Activated T-helper 1 cell treated with anti-CD3 and anti-CD28 coated beads, Interleukin-2, amount 50 U/mL, for 16 hours (primary cell): Measurements from ENCODE around the gene OAF.

Source experiments
- DNase-seq, 2 donors: peaks; one replicate each; pipeline ENCODE4 v3.0.0-alpha.2; 2020; ENCODE audit warnings: low read depth in 1 of 2, low spot score in 1 of 2

Gene OAF

DNA sequence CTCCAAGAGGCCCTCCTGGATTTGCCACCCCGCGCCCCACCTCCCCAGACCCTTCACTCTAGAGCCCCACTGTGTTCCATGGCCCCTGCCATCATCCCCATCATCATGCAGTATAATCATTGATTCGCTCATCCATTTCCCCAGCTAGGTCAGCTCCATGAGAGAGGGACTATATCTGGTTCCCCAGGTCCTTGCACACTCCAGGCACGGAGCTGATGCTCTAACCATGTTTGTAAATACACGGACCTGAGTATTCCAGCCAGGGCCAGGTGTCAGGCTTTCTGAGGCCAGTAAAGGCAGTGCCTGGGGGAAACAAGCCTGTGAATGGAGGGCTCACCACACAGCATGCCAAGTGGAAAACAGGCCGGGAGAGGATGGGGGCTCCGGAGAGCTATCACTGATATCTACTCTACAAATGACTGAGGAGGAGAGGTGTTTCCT is 27.1 kb upstream of the OAF start:
- no peak for DNase-seq

DNA sequence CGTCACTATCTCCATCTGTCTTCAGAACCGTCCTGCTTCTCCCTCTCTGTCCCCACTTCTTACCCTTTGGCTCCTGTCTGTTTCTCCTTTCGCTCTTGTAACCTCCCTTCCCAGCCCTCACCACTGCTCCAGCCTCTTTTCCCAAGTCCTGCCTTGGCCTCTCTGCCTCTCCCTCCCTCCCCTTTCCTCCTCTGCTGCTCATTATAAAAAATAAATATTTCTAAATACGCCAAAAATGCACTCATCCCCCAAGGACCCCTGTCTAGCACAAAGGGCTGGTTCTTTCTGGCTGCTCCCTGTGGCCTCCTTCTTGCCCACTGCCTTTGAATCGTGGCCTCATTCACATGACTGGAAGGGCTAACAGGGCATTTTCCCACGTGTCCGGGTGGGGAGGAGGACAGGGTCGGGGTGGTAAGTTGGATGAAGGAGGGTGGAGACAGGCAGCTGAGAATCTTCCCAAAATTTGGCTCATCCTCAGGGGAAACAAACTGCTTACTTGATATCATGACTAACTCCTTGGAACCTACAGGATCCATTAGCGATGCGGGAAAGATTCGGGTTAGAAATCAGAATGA is 26.4 kb upstream of the OAF start:
- DNase-seq: no peak

DNA sequence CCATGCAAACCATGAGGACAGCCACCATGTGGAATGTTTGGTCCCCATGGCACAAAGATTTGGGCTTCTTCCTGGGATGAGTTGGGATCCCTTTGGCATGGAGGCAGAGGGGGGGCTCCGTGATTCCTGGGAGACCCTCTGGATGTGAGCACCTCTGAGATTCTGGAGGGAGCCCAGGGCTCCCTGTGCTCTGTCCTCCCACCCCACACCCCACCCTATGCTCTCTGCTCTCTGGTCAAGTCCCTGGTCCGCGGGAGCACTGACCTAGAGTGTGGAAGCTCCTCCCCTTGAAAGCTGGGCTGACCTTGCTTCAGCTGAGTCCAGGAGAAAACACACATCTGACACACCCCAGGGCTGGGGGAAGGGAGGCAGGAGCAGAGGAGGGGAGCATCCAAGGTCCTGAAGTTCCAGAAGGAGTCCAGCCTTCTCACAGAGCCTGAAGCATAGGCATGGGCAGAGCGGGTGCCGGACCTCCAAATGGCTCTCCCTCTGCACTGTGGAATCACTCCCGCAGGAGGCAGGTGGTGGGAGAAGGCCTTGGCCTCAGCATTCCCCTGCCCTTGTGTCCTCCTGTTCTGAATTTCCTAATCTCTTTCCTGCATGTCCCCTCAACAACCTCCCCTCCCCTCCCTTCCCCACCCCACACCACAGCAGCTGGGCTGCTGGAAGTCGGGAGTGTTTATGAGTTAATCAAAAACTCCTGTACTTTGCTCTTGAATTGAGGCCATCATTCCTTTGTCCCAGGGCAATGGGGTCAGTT is 25.7 kb upstream of the OAF start:
- DNase-seq: no peak

DNA sequence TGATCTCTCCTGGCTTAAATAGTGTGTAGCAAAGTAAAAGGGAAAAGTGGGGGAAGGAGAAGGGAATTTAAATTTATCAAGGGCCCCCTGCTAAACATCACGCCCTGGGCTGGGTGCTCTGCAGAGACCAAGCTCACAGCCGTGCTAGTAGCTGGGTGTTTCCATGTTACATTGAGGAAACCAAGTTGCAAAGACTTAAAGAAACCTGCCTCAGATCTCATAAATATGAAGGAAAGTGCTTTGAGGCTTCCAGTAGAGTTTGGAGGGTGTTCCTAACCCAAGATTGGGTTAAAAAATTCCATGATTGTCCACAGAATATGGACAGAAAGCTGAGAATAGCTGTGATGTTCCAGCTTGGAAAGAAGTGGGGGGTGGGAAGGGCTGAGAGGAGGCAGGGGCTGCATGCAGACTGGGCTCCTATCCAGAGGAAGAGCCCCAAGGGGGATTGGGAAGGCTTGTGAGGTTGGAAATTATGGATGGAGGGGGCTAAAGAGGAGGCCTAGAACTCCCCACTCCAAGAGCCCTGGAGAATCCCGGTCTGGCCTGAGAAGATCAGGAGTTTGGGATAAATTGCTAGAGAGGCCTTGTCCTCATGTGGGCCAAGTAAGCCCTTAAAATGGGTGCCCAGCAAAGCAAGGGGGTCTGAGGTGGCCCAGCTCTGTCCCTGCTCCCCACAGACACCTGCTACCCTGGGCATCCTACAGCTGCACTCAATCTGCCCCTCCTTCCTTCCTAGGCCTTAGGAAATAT is 25.0 kb upstream of the OAF start:
- no peak for DNase-seq

DNA sequence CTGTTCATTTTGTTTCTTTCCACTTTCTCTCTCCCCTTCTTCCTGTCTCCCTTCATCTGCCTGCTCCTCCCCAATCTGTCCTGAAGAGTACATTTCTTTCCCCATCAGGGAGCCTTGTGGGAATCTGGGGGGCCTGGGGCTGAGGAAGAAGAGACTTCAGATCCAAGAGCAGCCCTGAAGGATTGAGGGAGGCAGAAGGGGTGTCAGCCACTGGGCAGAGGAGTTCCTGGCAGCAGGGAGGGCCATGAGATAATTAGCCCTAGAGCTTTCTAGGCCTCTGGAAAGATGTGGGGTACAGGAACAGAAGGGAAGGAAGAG is 24.4 kb upstream of the OAF start:
- DNase-seq: no peak

DNA sequence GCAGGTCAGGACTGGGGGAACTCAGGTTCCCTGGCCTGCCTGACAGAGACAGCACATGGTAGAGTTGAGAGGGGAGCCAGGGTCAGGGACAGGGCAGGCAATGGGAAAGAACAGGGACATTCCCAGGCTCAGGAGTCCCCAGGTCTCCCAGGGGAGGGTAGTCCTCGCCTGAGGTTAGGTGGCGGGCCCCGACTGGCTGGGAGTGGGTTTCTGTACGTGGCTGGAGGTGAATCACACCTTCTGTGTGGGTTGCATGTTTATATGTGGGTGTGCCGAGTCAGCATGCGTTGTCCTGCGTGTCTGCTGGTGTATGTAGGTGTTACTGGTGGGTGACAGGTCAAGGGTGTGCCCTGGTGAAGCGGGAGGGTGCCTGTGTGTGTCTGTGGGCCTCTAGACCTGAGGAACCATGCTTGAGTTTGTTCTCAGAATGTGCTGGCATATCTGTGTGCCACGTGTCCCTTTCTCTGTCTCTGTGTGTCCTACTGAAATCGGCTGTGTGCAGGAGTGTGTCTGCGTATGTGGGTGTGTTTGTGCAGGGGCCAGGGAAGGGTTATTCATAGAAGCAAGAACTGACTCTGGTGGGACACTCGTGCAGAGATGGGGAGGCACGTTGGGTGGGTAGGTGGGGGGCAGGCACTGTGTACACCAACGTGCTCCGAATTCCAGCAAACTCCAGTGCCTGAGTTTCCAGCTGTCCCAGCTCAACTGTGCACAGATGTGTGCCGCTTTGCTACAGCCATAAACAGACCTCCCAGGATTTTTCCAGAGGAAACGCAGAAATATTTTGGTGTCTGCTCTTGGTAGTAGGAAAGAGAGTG is 23.8 kb upstream of the OAF start:
- no peak for DNase-seq

DNA sequence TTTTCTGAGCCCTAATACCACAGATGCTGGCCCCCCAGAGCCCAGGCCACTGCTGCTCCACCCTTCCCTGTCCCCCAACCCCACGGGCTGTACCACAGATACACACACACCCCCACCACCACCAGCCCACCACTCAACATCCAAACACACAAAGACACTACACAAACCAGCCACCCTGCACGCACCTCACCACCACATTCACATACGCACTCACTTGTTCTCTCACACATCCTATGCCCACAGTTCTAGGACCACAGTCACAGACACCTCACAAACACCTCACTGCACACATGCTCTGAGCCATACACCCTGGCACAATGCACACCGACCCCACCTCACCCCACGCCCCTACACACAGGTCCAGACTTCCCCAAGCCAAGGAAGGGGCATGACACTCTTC is 22.5 kb upstream of the OAF start:
- no peak for DNase-seq

DNA sequence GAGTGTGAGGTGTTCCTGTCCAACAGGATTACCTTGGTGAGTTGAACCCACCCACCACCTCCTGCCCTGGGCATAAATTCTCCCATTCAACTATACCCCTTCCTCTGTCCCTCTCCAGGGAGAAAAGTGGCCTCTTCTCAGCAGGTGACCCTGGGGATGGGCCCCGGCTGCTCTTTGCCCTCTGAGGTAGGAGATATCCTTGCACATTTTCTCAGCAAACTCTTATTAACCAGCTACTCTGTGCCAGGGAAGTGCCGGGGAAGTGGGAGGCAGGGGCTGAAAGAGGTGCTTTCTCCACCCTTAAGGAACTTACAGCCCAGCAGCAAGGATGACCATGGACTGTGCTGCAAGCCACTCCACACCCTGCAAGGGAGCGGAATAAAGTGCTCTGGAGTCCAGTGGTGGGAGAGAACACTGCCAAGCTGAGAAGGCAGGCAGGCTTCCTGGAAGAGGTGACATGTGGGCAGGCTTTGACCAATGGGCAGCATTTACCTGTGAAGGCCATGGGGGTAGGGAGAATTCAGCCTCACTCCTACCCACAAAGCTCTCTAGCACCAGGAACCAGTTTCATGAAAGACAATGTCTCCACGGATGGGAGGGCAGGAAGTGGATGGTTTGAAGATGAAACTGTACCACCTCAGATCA is 21.9 kb upstream of the OAF start:
- no peak for DNase-seq

DNA sequence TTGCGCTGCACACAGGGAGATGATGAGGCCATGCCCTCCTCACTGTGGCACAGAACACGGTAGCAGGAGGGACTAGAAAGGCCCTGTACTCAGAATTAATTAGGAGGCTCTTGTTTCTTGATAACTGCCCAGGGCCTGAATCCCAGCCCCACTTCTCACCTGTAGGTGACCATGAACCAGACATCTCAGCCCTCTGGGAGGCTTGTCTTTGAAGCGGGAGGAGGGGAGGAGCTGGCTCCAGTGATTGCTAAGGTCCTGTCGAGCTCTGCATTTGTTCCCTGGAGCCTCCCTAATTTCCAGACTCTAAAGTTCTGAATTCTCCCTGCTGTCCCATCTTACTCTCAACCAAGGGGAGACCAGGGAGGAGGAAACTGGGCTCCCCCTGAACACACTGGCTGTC is 19.8 kb upstream of the OAF start:
- no peak for DNase-seq

DNA sequence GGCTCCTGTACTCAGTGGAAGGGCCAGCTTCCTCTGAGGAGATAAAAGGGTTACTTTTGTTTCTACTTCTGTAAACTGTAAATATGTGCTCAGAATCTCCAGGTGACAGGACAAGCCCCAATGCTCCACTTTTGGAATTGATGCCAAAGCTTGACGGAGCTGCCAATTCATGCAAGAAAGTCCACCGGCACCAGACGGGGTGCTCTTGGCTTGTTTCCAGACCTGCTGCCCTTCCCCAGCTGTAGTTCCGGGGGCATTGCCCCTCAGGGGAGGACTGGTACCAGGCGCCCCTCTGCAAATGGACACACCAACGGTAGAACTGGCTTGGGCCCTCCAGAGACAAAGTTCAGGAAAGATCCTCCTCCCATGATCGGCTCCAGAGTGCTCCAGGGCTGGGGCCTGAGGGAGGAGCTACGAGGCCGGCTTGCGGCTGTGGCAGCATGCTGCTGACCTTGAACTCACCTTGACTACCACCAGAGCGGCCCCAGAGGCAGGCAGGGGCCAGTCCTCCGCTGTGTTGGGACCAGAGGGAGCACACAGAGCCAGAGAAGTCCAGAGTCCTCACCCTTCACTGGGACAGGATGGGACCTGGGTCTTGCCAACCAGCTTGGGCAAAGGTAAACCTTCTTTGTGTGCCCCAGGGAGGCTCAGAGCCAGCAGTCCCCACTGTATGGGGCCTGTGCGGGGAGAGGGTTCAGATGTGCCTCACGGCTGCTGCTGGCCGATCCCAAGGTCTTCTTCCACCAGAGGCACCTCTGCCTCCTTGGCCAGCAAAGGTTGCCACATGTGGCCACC is 17.8 kb upstream of the OAF start:
- no peak for DNase-seq

DNA sequence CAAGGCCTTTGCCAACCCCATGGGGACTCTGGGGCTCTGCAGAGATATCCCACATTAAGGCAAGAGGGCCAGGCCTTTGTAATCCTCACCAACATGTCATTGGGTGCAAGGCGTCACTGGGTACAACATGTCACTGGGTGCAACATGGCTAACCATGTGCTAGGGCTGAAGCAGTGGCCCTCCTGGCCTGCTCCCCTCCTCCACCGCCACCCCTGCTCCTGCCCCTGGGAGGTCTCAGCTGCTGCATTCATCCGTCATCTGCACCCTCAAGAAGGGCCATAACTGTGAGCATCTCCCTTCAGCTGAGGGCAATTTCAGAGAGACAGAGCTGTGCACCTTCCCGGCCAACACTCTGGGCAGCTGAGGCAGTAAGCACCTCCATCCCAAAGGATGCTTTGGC is 16.7 kb upstream of the OAF start:
- no peak for DNase-seq

DNA sequence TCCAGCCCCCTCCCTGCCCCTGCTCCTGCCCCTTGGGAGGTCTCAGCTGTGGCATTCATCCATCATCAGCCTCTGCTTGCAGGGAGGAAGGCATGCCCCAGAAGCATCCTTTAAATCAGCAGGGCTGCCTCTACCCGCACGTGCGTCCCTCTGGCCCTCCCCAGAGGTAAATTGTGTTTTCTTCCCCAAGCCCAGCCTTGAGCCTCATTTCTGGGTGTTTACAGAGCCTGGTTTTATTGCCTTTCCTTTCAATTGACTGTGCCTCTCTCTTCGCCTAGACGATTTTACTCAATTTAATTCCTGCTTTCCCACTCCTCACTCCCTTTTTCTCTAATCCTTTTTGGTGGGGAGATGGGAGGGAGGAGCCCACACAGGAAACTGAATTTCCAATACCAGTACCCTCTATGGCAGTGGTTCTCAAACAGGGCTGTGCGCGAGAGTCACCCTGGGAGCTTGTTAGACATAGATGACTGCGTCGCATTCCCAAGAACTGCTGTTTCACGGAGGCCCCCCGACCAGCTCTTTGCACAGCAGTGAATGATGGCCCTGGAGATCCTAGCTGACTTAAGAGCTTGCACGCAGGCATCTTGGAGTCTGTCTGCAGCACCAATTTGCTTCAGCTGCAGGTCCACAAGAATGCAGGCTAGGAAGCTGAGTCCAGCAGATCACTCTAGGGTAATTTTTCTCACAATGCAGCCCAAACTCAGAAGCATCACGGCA is 15.1 kb upstream of the OAF start:
- no peak for DNase-seq

DNA sequence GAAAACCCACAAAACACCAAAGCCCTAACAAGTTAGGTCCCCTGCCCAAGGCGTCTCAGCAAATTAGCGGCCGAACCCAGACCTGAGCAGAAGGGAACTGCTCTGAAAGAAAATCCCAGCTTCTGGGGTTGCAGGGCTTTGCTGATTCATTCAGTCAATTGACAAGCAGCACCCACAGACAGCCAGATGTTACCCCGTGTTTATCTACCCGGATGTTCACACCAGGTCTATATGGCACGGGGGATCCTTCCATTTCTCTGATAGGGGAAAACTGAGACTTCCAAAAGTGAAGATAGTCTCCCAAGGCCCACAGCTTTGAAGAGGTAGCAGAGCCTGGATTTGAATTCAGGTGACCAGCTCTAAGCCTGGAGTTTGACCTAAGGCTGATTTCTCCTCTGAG is 14.0 kb upstream of the OAF start:
- no peak for DNase-seq

DNA sequence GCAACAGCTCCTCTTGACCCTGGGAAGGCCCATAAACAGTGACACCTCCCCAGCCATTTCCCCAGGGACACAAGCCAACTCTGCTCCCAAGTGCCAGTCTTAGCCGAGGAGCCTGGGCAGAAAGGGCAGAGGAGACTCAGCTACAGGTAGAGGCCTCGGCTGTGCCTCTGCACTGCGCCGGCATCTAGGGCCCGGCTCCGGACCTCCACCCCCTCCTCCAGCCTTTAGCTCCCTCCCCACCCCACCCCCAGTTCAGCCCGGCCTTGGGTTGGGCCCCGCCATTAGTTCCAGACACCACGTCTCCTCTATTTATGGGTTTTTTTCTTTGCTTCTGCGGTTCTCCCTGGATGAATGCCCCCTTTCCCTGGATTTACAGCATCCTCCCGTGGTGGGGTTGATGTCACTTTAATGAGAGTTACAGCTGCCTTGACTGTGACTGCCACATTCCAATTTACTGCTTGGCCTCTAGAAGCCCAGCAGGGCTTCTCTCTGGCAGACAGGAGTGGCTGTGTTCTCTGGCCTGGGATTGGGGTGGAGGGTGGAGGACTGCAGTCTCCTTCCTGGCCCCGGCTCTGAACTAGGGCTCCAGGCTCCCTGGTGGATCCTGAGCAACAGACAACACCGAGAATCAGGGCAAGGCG is 13.5 kb upstream of the OAF start:
- no peak for DNase-seq

DNA sequence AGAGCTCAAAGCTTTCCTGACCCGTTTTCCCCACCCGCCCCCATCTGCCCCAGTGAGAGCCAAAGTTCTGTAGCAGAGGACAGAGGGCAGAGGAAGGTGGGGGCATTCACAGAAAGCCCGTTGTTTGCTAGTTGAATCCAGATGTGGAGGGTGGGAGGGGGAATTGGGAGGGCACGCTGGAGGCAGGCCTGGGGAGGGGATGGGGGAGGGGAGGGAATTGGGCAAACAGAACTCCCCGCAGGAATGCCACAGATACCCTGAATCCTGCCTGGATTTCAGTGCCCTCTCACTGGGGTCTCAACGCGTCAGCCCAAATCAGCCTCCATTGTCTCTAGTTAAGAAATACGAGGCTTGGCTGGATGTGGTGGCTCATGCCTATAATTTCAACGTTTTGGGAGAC is 12.9 kb upstream of the OAF start:
- DNase-seq: no peak

DNA sequence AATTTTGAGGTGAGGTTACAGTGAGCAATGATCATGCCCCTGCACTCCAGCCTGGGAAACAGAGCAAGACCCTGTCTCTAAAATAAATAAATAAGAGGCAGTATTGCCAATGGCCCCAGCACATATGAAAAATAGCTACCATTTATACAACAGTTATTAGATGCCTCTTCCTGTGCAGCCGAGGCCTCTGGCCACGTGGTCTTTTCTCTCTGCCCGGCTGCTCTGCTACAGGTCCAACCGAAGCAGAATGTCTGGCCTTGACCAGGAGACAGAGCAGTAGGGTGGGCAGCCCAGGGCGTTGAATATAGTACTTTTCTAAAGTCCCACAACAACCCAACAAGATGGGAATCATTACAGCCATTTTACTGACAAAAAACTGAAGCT is 12.4 kb upstream of the OAF start:
- no peak for DNase-seq

DNA sequence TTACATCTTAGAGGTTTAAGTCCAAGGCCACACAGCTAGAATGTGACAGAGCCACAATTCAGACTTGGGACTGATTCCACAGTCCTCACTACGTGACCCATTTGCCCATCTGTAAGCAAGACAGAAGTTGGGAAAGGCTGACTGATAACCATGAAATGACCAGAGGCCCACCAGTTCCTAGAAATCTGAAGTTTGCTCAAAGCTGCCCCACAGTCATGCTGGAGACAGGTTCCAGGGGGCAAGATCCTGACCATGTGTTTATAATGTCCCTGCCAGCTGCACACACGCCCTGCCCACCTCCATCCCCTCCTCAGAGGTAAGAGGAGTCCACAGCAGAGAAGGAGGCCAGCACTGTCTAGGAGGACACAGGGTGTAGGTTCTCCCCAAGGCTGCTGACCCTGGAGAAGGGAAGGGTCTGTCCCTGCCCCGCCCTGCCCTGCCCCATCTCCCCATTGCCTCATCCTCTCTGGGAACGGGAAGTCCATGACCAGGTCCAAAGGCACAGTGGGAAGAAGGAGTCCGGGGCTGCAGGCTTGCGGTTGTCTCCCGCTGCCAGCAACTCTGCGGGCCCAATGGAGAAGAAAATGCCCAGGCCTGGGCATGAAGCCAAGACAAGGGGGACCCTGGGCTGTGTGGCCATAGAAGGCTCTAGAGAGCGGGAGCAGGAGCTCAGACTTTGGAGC is 11.9 kb upstream of the OAF start:
- no peak for DNase-seq

DNA sequence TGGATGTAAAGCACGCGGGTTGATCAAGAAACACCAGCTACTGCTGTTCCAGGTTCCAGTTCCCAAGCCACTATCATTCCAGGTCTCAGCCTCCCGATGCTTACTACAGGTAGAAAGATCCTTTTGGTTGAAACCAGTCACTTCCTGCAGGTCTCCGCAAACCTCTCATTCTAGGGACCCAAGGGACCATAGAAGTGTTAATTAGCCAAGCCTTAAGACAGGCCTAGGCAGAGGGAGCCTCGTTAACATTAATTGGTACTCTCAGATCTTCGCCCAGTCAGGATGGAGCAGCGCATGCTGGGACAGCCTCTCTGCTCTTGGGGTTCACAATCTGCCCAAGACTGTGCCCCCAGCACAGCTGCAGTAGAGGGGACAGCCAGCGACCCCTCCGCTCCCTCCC is 11.2 kb upstream of the OAF start:
- no peak for DNase-seq

DNA sequence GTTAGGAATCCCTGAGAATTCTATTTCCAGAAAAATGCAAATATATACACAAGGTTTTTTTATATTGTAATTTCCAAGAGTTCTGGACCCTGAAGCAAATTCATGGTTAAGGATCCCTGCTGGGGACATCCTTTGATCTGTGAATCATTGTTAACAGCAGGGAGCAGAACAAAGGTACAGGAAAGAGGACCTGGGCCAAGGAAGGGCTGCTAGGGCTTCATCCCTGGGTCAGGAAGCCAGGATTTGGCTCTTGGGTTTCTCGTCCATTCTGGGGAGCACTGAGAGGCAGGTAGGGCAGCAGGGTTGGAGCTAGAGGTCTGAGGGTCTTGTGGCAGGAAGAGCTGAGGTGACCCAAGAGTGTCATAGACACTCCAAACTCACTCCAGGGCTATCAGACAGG is 10.2 kb upstream of the OAF start:
- DNase-seq: no peak
